Measurements from ENCODE around the gene RFX2.

RFX2 gene

GRCh38 chr19:6098574-6098973 is 11.7 kb downstream of the RFX2 start:
- no peak for DNase-seq (ENCODE audit: low read depth)
- TF ChIP-seq CTCF (IDR thresholded peaks at IDR 0.05; ENCODE audit: low read length, missing control alignments): no peak
- no peak overlapping the region for H3K4me3 ChIP-seq (replicated peaks; ENCODE audit: low read depth, low read length)

- H3K4me3 ChIP-seq (replicated peaks; ENCODE audit: low read depth, low read length): no peak overlapping the region
- DNase-seq (ENCODE audit: low read depth): no peak
- no peak for TF ChIP-seq CTCF (IDR thresholded peaks at IDR 0.05; ENCODE audit: low read length, missing control alignments)
Measured at GRCh38 chr19:6097911-6098310, 12.4 kb downstream of the RFX2 start.

- no peak overlapping the region for H3K4me3 ChIP-seq (replicated peaks; ENCODE audit: low read depth, low read length)
- DNase-seq (ENCODE audit: low read depth): no peak
- no peak for TF ChIP-seq CTCF (IDR thresholded peaks at IDR 0.05; ENCODE audit: low read length, missing control alignments)
Measured at GRCh38 chr19:6095760-6096159, 14.5 kb downstream of the RFX2 start.

GRCh38 chr19:6092329-6093286 is 17.7 kb downstream of the RFX2 start:
- H3K4me3 ChIP-seq (replicated peaks; ENCODE audit: low read depth, low read length): peak overlapping the region; percentile 34
- DNase-seq (ENCODE audit: low read depth): peak; percentile 77
- TF ChIP-seq CTCF (IDR thresholded peaks at IDR 0.05; ENCODE audit: low read length, missing control alignments): no peak

- H3K4me3 ChIP-seq (replicated peaks; ENCODE audit: low read depth, low read length): peak overlapping the region; percentile 34
- TF ChIP-seq CTCF (IDR thresholded peaks at IDR 0.05; ENCODE audit: low read length, missing control alignments): no peak
- DNase-seq (ENCODE audit: low read depth): no peak
Measured at GRCh38 chr19:6091771-6092291, 18.5 kb downstream of the RFX2 start.

GRCh38 chr19:6090634-6091033 is 19.7 kb downstream of the RFX2 start:
- DNase-seq (ENCODE audit: low read depth): no peak
- no peak for TF ChIP-seq CTCF (IDR thresholded peaks at IDR 0.05; ENCODE audit: low read length, missing control alignments)
- no peak overlapping the region for H3K4me3 ChIP-seq (replicated peaks; ENCODE audit: low read depth, low read length)
